K562 (cell line): Measurements from ENCODE around the gene PICK1. TPM values are rescaled to one million over a fixed set of nuclear protein-coding genes. Genes with fewer than 3 reads are reported as not detected.

Experiments
- ATAC-seq: fragments of 200-7000 bp; cut with Tn5 transposase; 3 replicates; pipeline ENCODE4 v1.9.1; 2020; ENCODE audit warnings: moderate library complexity
- BruUV-seq: library from RNA; stranded (reverse); fragments of 400-500 nt; replicated peaks from 2 replicates; lab custom pipeline; 2021; lab: Mats Ljungman, UMichigan
- CTCF ChIA-PET: fragments of 300-600 bp; formaldehyde crosslinking; extraction: SDS; loops from one replicate; lab custom pipeline; 2021; ENCODE audit warnings: low intra/inter-chr PET ratio; lab: Yijun Ruan, JAX
- POLR2A ChIA-PET: fragments of 300-600, 350-650 bp; sonication (Branson Sonifier 250); formaldehyde crosslinking; extraction: SDS; loops from one replicate; lab custom pipeline; 2021; ENCODE audit warnings: antibody characterized with exemption, inconsistent platforms; lab: Yijun Ruan, JAX
- DNase-seq, 4 experiments: peaks; one replicate each; pipeline versions ENCODE4 v3.0.0 to v3.0.0-alpha.2; 2011 to 2018; ENCODE audit warnings: low spot score in 3 of 4, mixed read lengths in 3 of 4; ENCODE audit errors: extremely low read depth in 1 of 4
- FAIRE-seq: peaks from 2 replicates; lab custom pipeline; 2011; peaks lifted over from hg19 to GRCh38; lab: Jason Lieb, UNC
- H2AFZ ChIP-seq: 2 replicates; pipeline ENCODE4 v1.6.0; 2011; ENCODE audit warnings: low read depth, low read length, control low read depth, inconsistent platforms
- H3K27ac ChIP-seq: fragments of 200-600 bp; 3 replicates; pipeline ENCODE4 v1.8.0; 2011; ENCODE audit warnings: low read depth, mild to moderate bottlenecking, control low read depth, inconsistent platforms, low read length, moderate library complexity, mixed read lengths; ENCODE audit errors: extremely low read depth
- H3K27me3 ChIP-seq, 2 experiments: fragments of 300-600 bp in 1 of 2; 2 replicates in 1 of 2; 3 replicates in 1 of 2; pipeline versions ENCODE4 v1.6.0 to v1.8.0; 2011; ENCODE audit warnings: inconsistent platforms in 2 of 2, low read length in 2 of 2, mild to moderate bottlenecking in 1 of 2, mixed read lengths in 1 of 2, moderate library complexity in 1 of 2; ENCODE audit not compliant: control insufficient read depth in 2 of 2, insufficient read depth in 2 of 2
- H3K36me3 ChIP-seq: fragments of 300-600 bp; 3 replicates; pipeline ENCODE4 v1.8.0; 2011; ENCODE audit warnings: mild to moderate bottlenecking, low read length, inconsistent platforms; ENCODE audit not compliant: control insufficient read depth, insufficient read depth
- H3K4me1 ChIP-seq, 2 experiments: fragments of 200-600 bp in 1 of 2; replicated peaks in 1 of 2; 2 replicates in 1 of 2; 3 replicates in 1 of 2; pipeline versions ENCODE4 v1.5.1 to v1.8.0; 2011; ENCODE audit warnings: inconsistent platforms in 2 of 2, low read length in 2 of 2, mild to moderate bottlenecking in 1 of 2, mixed read lengths in 1 of 2, moderate library complexity in 1 of 2; ENCODE audit not compliant: control insufficient read depth in 2 of 2, insufficient read depth in 2 of 2
- H3K4me2 ChIP-seq: 2 replicates; pipeline ENCODE4 v1.6.1; 2011; ENCODE audit warnings: low read length, control low read depth, inconsistent platforms, mixed read lengths; ENCODE audit not compliant: insufficient read depth
- H3K4me3 ChIP-seq: fragments of 200-600 bp; sonication (generic), shearing (Covaris generic); 2 replicates; pipeline ENCODE4 v1.5.1; 2016; ENCODE audit warnings: control low read depth, inconsistent platforms
- H3K79me2 ChIP-seq: fragments of 200-600 bp; 3 replicates; pipeline ENCODE4 v1.8.0; 2011; ENCODE audit warnings: low read length, inconsistent platforms; ENCODE audit not compliant: control insufficient read depth, insufficient read depth
- H3K9ac ChIP-seq, 2 experiments: 2 replicates each; pipeline versions ENCODE4 v1.6.0 to v1.6.1; 2011; ENCODE audit warnings: low read depth in 2 of 2, low read length in 2 of 2, control low read depth in 1 of 2, inconsistent platforms in 1 of 2, mild to moderate bottlenecking in 1 of 2, mixed read lengths in 1 of 2; ENCODE audit not compliant: insufficient read depth in 1 of 2
- H3K9me1 ChIP-seq: one replicate; pipeline ENCODE4 v1.6.0; 2011; ENCODE audit warnings: inconsistent platforms, mild to moderate bottlenecking, low read length, moderate library complexity; ENCODE audit not compliant: control insufficient read depth, insufficient read depth
- H3K9me3 ChIP-seq: replicated peaks from 2 replicates; pipeline ENCODE4 v1.5.1; 2011; ENCODE audit warnings: low read depth, low read length, inconsistent platforms; ENCODE audit not compliant: control insufficient read depth, insufficient read depth
- H4K20me1 ChIP-seq: replicated peaks from 2 replicates; pipeline ENCODE4 v1.6.1; 2011; ENCODE audit warnings: low read length, inconsistent platforms, mixed read lengths; ENCODE audit not compliant: control insufficient read depth, insufficient read depth
- ASH1L ChIP-seq: fragments of 450-650 bp; IDR thresholded peaks from 2 replicates; pipeline ENCODE4 v1.6.1; 2018; ENCODE audit warnings: borderline replicate concordance, mild to moderate bottlenecking, low read depth; ENCODE audit not compliant: partially characterized antibody
- DEAF1 ChIP-seq: fragments of 450-650 bp; formaldehyde crosslinking; IDR thresholded peaks from 2 replicates; pipeline ENCODE4 v1.4.0; 2020; ENCODE audit warnings: mild to moderate bottlenecking, moderate library complexity
- HIVEP1 ChIP-seq: fragments of 250-450 bp; sonication (Bioruptor Pico); IDR thresholded peaks from 2 replicates; pipeline ENCODE4 v1.4.0; 2020; ENCODE audit warnings: mild to moderate bottlenecking
- SNIP1 ChIP-seq: fragments of 450-650 bp; IDR thresholded peaks from 2 replicates; pipeline ENCODE4 v1.7.1; 2017; ENCODE audit warnings: low read depth, mild to moderate bottlenecking
- TFAM ChIP-seq: fragments of 250-450 bp; sonication (Bioruptor Pico); conservative IDR thresholded peaks from 2 replicates; pipeline ENCODE4 v1.5.0; 2021; ENCODE audit warnings: mild to moderate bottlenecking, moderate library complexity
- ZBTB2 ChIP-seq: fragments of 450-650 bp; IDR thresholded peaks from 2 replicates; pipeline ENCODE4 v1.6.1; 2016; ENCODE audit warnings: antibody characterized with exemption
- ZBTB7A ChIP-seq: IDR thresholded peaks from 2 replicates; pipeline ENCODE4 v1.6.1; 2011; ENCODE audit warnings: low read depth, mild to moderate bottlenecking, low read length, moderate library complexity, borderline replicate concordance; ENCODE audit not compliant: control insufficient read depth
- WGBS: fragments of 100-300 bp; shearing (Covaris generic); methylation state at CpG from one replicate; pipeline ENCODE4 v1.1.6; 2016; ENCODE audit warnings: low coverage, mixed read lengths; ENCODE audit not compliant: insufficient coverage; ENCODE audit errors: missing lambda C conversion rate; 5-methylcytosine and 5-hydroxymethylcytosine counted together
- in situ Hi-C: fragments of 300-500 bp; cut with MboI; formaldehyde crosslinking; loops from 4 replicates; pipeline ENCODE4 v1.15.0; 2018; ENCODE audit warnings: inconsistent platforms, mixed read lengths
- intact Hi-C: fragments of 100-400 bp; cut with micrococcal nuclease; formaldehyde crosslinking; loops from 2 replicates; pipeline ENCODE4 v1.14.2; 2022
- polyA plus RNA-seq, 8 experiments: library from polyadenylated mRNA; depleted of rRNA in 4 of 8; stranded (reverse) in 5 of 8; unstranded in 3 of 8; fragments of >200 nt; fragmentation: Nextera tagmentation in 2 of 8; fragmentation: Illumina TruSeq in 1 of 8; extraction: Ambion mirVana in 2 of 8; extraction: Trizol in 1 of 8; gene quantifications; 2 replicates each; pipeline versions ENCODE4 v1.2.1 to v1.2.3, GENCODE V29; 2011 to 2014; ENCODE audit warnings: inconsistent platforms in 1 of 8, missing spikeins in 1 of 8
- total RNA-seq, 7 experiments: library from RNA; depleted of rRNA in 6 of 7; stranded (reverse); fragments of >200 nt in 6 of 7; fragmentation: Illumina TruSeq in 2 of 7; extraction: Trizol in 2 of 7; gene quantifications; 2 replicates each; pipeline versions ENCODE4 v1.2.1 to v1.2.3, GENCODE V29; 2011 to 2021; ENCODE audit warnings: low replicate concordance in 1 of 7

PICK1 gene
- total and polyA plus RNA-seq, 9 of the 15 experiments (the other 6 are each of a cell fraction or from before 2014, with no cell fraction given): 0.06 to 11.0 (median 7.9) TPM; not detected in 1

GRCh38 chr22:38077096-38077495 is 19.9 kb downstream of the PICK1 start:
- no peak for DNase-seq
- no peaks in the 10 kb centered on the region for H4K20me1 ChIP-seq
- TF ChIP-seq ASH1L: no peak
- no peak for TF ChIP-seq ZBTB2
- no peak for FAIRE-seq
- no peaks in the 10 kb centered on the region for H3K36me3 ChIP-seq
- no peak overlapping the region for H3K9ac ChIP-seq
- no peaks in the 10 kb centered on the region for H3K79me2 ChIP-seq
- POLR2A ChIA-PET: no interaction called here
- peaks cover 0 to 37% of the 10 kb centered on the region in 2 experiments; a peak in 2 of 5 replicates for H3K4me1 ChIP-seq
- 42% methylated on average over 10 of the region's 12 CpGs for WGBS
- CTCF ChIA-PET: no interaction called here
- H3K9me1 ChIP-seq: no peaks in the 10 kb centered on the region
- ATAC-seq: no peak
- H3K4me3 ChIP-seq: no peak overlapping the region
- no peak overlapping the region for H2AFZ ChIP-seq
- no TSS peak for BruUV-seq
- peaks cover 0 to 16% of the 10 kb centered on the region in 2 experiments; a peak in 2 of 5 replicates for H3K27me3 ChIP-seq
- no peak overlapping the region for H3K4me2 ChIP-seq
- no peaks in the 10 kb centered on the region for H3K9me3 ChIP-seq
- H3K27ac ChIP-seq: no peak overlapping the region
- intact Hi-C loops (no loop called here), in situ Hi-C loops (no loop called here)

GRCh38 chr22:38077595-38077994 is 20.4 kb downstream of the PICK1 start:
- ChIA-PET POLR2A (no interaction called here), CTCF (no interaction called here)
- peaks cover 0 to 42% of the 10 kb centered on the region in 2 experiments; a peak in 2 of 5 replicates for H3K4me1 ChIP-seq
- no peaks in the 10 kb centered on the region for H3K79me2 ChIP-seq
- DNase-seq: no peak
- no peaks in the 10 kb centered on the region for H3K9me1 ChIP-seq
- H3K9ac ChIP-seq: no peak overlapping the region
- no peak overlapping the region for H3K4me2 ChIP-seq
- H3K27me3 ChIP-seq: peaks cover 0 to 17% of the 10 kb centered on the region in 2 experiments; a peak in 2 of 5 replicates
- no peaks in the 10 kb centered on the region for H4K20me1 ChIP-seq
- 15% methylated on average over 11 of the region's 14 CpGs for WGBS
- no peaks in the 10 kb centered on the region for H3K36me3 ChIP-seq
- H3K9me3 ChIP-seq: no peaks in the 10 kb centered on the region
- BruUV-seq: no TSS peak
- in situ Hi-C loops (no loop called here), intact Hi-C loops (no loop called here)
- H2AFZ ChIP-seq: no peak overlapping the region
- H3K4me3 ChIP-seq: no peak overlapping the region
- no peak overlapping the region for H3K27ac ChIP-seq
- no peak for ATAC-seq
- TF ChIP-seq SNIP1 (no peak), TFAM (CRISPR knock-in tag) (no peak), HIVEP1 (no peak), ZBTB7A (no peak), DEAF1 (CRISPR knock-in tag) (no peak)
- FAIRE-seq: no peak
